Bronchial epithelial cell (primary cell): ENCODE measurements around the gene HNRNPH3. TPM values are rescaled to one million over a fixed set of nuclear protein-coding genes. Genes with fewer than 3 reads are reported as not detected.

ENCODE experiments used
- DNase-seq: peaks from one replicate; pipeline ENCODE4 v3.0.0-alpha.2; 2010; ENCODE audit warnings: low read depth
- FAIRE-seq: peaks from 2 replicates; lab custom pipeline; 2011; peaks lifted over from hg19 to GRCh38; lab: Jason Lieb, UNC
- H3K27me3 ChIP-seq: 2 replicates; pipeline ENCODE4 v1.5.1; 2011; ENCODE audit warnings: low read length; ENCODE audit not compliant: control insufficient read depth, insufficient read depth
- H3K36me3 ChIP-seq: 2 replicates; pipeline ENCODE4 v1.5.1; 2011; ENCODE audit warnings: low read length; ENCODE audit not compliant: control insufficient read depth, insufficient read depth
- H3K4me3 ChIP-seq: 2 replicates; pipeline ENCODE4 v1.5.1; 2011; ENCODE audit warnings: mild to moderate bottlenecking, low read depth, low read length, control low read depth
- CTCF ChIP-seq: IDR thresholded peaks from 2 replicates; pipeline ENCODE4 v1.5.1; 2011; ENCODE audit warnings: mild to moderate bottlenecking, moderate library complexity, low read length, control low read depth, inconsistent platforms; ENCODE audit not compliant: insufficient read depth, severe bottlenecking
- total RNA-seq: library from RNA; depleted of rRNA; stranded (reverse); fragments of >200 nt; gene quantifications from 2 replicates; pipeline ENCODE4 v1.2.1, GENCODE V29; 2014

HNRNPH3 gene
- total RNA-seq, 1 donor from 2014 or later: 18.4 TPM

DNA sequence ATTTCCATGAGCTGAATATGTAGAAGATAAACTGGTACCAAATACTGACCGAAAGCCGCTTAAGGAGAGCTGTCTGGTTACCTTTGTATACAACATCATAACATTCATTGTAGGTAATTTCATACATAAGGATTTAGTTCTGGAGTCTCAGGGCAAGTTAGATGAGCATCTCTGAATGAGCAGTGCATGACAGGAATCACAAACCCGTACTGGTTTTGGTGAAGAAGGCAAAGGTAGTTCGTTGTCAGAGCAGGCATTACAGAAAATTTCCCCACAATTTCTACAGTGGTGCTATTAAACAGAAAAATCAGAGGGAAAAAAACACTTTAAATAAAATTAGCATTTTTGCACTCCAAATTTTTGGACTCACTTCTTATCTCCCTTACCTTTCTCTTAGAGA, 13.8 kb downstream of the HNRNPH3 start:
- no peaks in the 10 kb centered on the region for H3K27me3 ChIP-seq
- DNase-seq (no peak), FAIRE-seq (no peak)
- no peak for TF ChIP-seq CTCF
- peaks cover 2% of the 10 kb centered on the region for H3K36me3 ChIP-seq
- no peak overlapping the region for H3K4me3 ChIP-seq

- Histone ChIP-seq H3K27me3 (no peaks in the 10 kb centered on the region), H3K36me3 (no peaks in the 10 kb centered on the region), H3K4me3 (no peak overlapping the region)
- TF ChIP-seq CTCF: no peak
- DNase-seq (no peak), FAIRE-seq (no peak)
Observed at GRCh38 chr10:68346774-68347173, 14.9 kb downstream of the HNRNPH3 start.

DNA sequence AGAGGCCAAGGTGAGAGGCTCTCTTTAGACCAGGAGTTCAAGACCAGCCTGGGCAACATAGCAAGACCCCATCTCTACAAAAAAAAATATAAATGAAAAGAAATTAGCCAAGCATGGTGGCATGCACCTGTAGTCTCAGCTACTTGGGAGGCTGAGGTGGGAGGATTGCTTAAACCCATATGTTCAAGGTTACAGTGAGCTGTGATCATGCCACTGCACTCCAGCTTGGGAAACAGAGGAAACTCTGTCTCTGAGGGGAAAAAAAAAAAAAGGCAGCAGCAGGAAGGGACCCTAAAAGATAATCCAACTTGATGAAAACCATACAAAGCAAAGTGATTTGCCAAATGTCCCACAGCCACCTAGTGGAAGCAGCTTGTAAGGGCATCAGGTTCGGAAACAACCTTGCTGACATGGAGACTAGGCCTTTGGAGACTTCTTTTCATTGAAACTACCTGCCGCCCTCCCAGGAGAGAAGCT, 16.4 kb downstream of the HNRNPH3 start:
- Histone ChIP-seq H3K4me3 (no peak overlapping the region), H3K27me3 (no peaks in the 10 kb centered on the region), H3K36me3 (peaks cover 1% of the 10 kb centered on the region)
- no peak for FAIRE-seq
- peak; percentile 46 for DNase-seq
- peak; percentile 78 for TF ChIP-seq CTCF

DNA sequence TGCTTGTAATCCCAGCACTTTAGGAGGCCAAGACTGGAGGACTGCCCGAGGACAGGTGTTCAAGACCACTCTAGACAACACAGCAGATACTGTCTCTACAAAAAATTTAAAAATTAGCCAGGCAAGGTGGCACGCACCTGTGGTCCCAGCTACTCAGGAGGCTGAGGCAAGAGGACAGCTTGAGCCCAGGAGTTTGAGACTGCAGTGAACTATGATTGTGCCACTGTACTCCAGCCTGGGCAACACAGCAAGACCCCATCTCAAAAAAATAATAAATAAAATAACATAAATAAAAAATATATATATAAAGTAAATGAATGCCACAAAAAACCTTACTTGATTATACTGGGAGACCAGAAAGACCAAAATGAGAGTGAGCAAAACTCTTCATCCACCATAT, 21.7 kb downstream of the HNRNPH3 start:
- no peak overlapping the region for H3K4me3 ChIP-seq
- H3K36me3 ChIP-seq: peaks cover 5% of the 10 kb centered on the region
- no peak for DNase-seq
- TF ChIP-seq CTCF: no peak
- FAIRE-seq: no peak
- H3K27me3 ChIP-seq: no peaks in the 10 kb centered on the region

- no peak for FAIRE-seq
- H3K27me3 ChIP-seq: no peaks in the 10 kb centered on the region
- no peak overlapping the region for H3K4me3 ChIP-seq
- no peak for DNase-seq
- peaks cover 5% of the 10 kb centered on the region for H3K36me3 ChIP-seq
- no peak for TF ChIP-seq CTCF
Observed at GRCh38 chr10:68359189-68359588, 27.3 kb downstream of the HNRNPH3 start.

- no peaks in the 10 kb centered on the region for H3K27me3 ChIP-seq
- H3K36me3 ChIP-seq: peaks cover 2% of the 10 kb centered on the region
- TF ChIP-seq CTCF: no peak
- DNase-seq (no peak), FAIRE-seq (no peak)
- H3K4me3 ChIP-seq: no peak overlapping the region
Observed at GRCh38 chr10:68362590-68362989, 30.7 kb downstream of the HNRNPH3 start.
